GM21737 (cell line): ENCODE measurements around the gene ATP9A.

Source experiments
- ATAC-seq: cut with Tn5 transposase; IDR thresholded peaks from one replicate; pipeline ENCODE4 v1.9.1; 2021; ENCODE audit warnings: mild to moderate bottlenecking, moderate library complexity; ENCODE audit not compliant: unreplicated experiment

Gene ATP9A

DNA sequence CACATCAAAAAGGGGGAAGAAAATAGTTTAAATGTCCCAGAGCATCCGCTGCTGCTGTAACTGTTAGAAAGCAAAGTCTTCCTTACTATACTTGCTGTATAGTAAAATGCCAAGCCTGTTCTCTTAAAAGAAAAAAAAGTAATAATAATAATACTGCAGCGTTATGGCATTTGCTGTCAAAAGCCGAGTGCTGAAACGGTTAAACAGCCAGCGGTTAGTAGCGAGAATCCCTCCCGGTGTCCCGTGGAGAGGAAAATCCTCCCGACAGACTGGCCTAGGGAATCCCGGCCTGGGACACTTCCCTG, 206.2 kb downstream of the ATP9A start:
- ATAC-seq: no peak

DNA sequence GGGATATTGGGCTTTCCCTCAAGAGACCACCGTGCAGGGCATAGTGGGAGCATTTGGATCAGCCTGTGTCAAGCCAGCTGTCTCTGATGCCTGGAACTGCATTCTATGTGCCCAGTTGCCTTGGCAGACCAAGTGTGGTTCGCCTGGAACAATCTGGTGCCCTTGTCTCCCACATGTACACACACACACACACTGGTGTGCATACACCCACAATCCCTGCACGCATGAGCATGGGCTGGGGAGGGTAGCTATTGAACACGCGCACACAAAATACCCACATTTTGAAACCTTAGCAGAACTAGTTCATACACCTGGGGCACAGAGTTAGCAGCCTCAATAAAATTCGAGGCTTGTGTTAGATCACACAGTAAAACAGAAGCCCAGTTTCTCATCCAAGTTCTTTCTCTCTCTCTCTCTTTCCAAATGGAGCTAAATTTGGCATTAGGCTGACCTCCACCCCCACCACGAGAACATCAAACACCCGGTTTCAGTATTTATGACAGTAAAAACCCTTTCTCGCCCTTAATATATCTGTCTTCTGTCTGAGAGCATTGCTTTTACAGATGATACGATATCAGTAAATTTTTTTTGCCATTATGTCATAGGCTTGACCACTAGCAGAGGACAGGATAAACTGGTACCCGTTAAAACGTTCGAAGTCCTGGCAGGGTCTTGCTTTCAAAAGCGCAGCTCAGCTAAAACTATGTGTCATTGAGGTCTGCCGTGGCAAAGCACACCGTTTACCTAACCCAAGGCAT, 207.5 kb downstream of the ATP9A start:
- no peak for ATAC-seq

DNA sequence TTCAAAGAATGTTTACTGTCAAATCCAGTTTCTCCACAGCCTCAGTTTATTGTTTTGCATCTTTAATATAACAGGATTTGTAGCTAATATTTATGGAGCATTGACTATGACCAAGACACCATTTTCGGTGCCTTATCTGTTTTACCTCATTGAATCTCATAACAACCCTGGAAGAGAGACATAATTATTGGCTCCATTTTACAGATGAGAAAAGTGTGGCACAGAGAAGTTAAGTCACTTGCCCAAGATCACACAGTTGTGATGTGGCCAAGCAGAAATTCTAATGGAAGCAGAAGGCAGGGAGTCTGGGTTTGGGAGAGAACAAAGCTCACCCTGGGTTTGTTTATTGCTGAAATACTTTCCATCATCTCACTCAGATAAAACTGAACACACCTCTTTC, 208.1 kb downstream of the ATP9A start:
- no peak for ATAC-seq

DNA sequence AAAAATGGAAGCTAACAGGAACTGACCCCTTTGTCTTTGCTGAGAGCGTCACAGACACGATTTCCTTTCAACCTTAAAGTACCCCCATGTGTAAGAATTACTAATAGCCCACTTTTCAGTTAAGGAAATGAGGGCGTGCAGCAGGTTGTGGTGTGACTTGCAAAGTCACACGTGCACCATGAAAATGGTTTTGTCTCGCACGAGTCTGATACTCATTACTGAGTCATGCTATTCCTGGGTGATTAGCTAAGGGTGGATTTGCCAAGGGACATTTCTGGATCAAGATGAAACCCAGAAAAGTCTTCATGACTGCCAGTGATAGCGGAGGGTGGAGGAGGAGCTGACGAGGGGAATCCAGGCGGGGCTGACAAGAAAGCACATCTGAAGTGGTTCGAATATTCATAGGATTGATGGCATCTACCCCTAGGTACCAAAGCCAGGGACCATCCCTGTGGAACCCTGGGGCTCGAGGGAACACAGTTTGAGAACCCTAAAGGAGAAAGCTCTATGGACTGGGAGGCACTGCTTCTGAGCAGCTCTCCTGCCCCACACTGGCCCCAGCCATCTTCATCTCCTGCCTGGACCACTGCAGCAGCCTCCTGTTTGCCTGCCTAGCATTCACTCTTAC, 213.5 kb downstream of the ATP9A start:
- ATAC-seq: no peak

DNA sequence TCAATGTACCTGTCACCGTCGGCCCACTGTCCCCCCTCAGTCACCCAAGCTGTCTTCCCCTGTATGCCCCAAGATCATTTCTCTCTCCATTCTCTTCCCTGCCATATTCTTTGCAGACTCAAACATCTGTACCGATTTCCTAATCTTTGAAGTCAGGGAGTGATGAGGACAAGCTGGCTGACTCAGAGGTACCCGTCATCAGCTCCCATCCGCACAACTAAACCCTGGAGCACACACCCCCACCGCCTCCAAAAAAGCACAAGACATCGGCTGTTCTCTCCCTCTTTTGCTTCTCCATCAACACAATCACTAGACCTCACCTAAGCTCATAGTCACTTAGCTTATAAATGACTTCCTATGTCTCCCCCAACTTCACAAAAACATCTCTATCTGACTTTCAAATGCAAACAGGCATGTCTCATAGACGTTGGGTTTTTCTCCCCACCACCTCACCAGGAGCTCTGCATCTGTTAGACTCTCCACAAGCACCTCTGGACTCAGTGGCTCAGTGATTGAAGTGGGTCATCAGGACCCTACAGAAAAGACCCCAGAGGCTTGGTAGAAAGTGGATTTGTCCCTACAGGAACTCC, 214.2 kb downstream of the ATP9A start:
- ATAC-seq: no peak

DNA sequence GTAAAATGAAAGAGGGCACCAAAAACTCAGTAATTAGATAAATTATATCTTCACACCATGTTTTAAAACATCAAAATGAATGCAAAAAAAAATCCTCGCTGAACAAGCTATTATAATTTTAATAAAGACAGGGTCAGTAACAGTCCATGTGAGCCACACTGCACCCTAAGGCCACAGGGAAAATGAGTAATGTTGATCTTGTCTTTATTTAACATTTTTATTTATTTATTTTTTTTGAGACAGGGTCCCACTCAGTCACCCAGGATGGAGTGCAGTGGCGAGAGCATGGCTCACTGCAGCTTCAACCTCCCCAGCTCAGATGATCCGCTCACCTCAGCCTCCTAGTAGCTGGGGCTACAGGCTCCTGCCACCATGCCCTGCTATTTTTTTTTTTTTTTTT, 217.0 kb downstream of the ATP9A start:
- no peak for ATAC-seq

DNA sequence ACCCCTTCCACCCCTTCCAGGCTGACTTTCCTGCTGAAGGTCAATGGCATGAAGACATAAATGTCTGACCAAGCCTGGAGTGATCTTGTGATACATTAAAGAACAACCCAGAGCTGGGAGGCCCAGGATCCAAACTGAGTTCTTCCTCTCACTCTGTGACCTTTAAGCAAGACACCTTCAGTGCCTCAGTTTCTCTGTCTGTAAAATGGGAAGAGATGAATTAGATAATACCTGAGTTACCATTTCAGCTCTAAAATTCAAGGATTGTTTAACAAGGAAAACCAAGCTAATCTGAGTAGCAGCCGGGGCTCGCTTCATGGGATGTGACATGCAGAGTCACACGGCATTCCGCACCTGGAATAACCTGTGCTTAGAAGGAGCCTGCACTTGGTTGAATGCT, 218.7 kb downstream of the ATP9A start:
- no peak for ATAC-seq

DNA sequence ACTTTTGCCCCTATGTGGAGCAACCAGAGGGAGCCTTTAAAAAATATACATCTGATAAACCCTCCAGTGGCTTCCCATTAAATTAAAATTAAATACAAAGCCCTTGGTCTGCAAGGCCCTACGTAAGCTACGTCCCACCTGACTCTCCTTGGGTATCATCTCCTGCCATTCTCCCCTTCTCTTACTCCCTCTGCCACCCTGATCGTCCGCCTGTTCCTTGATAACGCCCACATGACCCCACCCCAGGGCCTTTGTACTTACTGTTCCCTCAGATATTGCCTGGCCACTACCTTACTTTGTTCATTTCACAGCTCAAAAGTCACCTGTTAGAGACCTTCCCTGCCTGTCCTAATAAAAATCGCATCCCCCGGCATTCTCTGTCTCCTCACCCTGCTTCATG, 220.2 kb downstream of the ATP9A start:
- ATAC-seq: no peak
